Measurements from ENCODE around the gene NUDCD2. TPM values are rescaled to one million over a fixed set of nuclear protein-coding genes. Genes with fewer than 3 reads are reported as not detected.
"Not testable (repeated sequence)": the region's sequence is repeated elsewhere in the genome, so short reads cannot be mapped to it uniquely, and the experiment has no call there.

NUDCD2 gene
- total RNA-seq, 1 donor from 2014 or later, result 25.1 TPM

DNA sequence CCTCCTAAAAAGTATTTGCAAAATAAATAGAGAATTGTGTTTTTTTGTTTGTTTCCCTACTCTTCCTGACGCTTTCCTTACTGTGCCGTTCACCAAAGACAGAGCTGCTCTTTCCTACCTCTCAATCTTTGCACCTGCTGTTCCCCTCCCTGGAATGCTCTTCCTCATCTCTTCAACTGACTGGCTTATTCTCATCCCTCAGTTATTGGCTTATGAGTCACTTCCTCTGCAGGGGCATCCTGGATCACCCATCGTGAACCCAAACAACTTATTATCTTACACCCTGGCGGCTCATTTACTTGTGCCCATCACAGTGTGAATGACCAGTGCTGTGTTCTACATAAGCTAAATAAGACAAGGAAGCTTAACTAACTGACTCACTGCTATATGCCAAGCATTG is 58.6 kb downstream of the NUDCD2 start:
- peaks cover 54% of the 10 kb centered on the region for H3K27me3 Mint-ChIP-seq (ENCODE audit: unreplicated experiment)

DNA sequence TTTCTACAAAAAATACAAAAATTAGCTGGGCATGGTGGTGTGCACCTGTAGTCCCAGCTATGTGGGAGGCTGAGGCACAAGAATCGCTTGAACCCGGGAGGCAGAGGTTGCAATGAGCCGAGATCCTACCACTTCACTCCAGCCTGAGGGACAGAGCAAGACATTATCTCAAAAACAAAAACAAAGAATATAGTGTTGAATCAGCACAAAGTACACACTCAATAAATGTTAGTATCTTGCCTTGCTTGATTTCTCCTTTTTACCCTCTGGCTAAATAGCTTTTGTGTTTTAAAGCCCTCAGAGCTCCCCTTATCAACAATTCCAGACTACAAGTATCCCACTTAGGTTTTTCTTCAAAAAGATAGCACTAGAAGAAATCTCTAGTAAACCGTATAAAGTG is 60.0 kb downstream of the NUDCD2 start:
- Mint-ChIP-seq H3K9me3 (ENCODE audit: unreplicated experiment) (no peaks in the 10 kb centered on the region), H3K27me3 (ENCODE audit: unreplicated experiment) (peaks cover 50% of the 10 kb centered on the region), H3K4me1 (ENCODE audit: unreplicated experiment) (no peaks in the 10 kb centered on the region), H3K36me3 (ENCODE audit: unreplicated experiment) (no peaks in the 10 kb centered on the region), H3K27ac (ENCODE audit: unreplicated experiment) (no peak overlapping the region), H3K4me3 (ENCODE audit: unreplicated experiment) (no peak overlapping the region)
- no peak for DNase-seq (ENCODE audit: extremely low spot score, unreplicated experiment)
- TF ChIP-seq, protein P1, sequence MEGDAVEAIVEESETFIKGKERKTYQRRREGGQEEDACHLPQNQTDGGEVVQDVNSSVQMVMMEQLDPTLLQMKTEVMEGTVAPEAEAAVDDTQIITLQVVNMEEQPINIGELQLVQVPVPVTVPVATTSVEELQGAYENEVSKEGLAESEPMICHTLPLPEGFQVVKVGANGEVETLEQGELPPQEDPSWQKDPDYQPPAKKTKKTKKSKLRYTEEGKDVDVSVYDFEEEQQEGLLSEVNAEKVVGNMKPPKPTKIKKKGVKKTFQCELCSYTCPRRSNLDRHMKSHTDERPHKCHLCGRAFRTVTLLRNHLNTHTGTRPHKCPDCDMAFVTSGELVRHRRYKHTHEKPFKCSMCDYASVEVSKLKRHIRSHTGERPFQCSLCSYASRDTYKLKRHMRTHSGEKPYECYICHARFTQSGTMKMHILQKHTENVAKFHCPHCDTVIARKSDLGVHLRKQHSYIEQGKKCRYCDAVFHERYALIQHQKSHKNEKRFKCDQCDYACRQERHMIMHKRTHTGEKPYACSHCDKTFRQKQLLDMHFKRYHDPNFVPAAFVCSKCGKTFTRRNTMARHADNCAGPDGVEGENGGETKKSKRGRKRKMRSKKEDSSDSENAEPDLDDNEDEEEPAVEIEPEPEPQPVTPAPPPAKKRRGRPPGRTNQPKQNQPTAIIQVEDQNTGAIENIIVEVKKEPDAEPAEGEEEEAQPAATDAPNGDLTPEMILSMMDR (IDR thresholded peaks at IDR 0.05), result no peak

More for the DNA sequence above, 58.6 kb downstream of the NUDCD2 start:
- no peaks in the 10 kb centered on the region for H3K4me1 Mint-ChIP-seq (ENCODE audit: unreplicated experiment)
- no peak for DNase-seq (ENCODE audit: extremely low spot score, unreplicated experiment)
- no peak overlapping the region for H3K4me3 Mint-ChIP-seq (ENCODE audit: unreplicated experiment)
- H3K27ac Mint-ChIP-seq (ENCODE audit: unreplicated experiment), result no peak overlapping the region
- H3K36me3 Mint-ChIP-seq (ENCODE audit: unreplicated experiment), result no peaks in the 10 kb centered on the region
- TF ChIP-seq, protein P1 (IDR thresholded peaks at IDR 0.05), result no peak
- no peaks in the 10 kb centered on the region for H3K9me3 Mint-ChIP-seq (ENCODE audit: unreplicated experiment)

DNA sequence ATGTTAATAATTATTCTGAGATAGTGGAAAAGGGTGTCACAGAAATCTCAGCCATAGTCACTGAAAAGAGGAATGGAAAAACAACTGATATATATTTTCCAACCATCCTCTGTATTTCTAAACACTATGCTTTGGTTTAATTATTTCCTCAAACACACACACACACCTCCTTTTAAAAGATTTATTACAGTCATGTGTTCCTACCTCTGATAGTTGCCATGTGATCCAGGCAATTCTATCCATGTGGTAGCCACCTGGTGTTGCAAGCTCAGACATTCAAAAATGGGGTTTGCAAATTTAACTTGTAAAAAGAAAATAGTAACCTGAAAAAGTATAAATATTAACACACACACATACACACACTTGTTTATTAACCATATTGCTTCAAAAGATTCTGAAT is 62.5 kb downstream of the NUDCD2 start:
- Mint-ChIP-seq H3K4me3 (ENCODE audit: unreplicated experiment) (no peak overlapping the region), H3K27me3 (ENCODE audit: unreplicated experiment) (peaks cover 31% of the 10 kb centered on the region), H3K9me3 (ENCODE audit: unreplicated experiment) (no peaks in the 10 kb centered on the region), H3K27ac (ENCODE audit: unreplicated experiment) (no peak overlapping the region), H3K36me3 (ENCODE audit: unreplicated experiment) (no peaks in the 10 kb centered on the region), H3K4me1 (ENCODE audit: unreplicated experiment) (no peaks in the 10 kb centered on the region)
- no peak for DNase-seq (ENCODE audit: extremely low spot score, unreplicated experiment)
- TF ChIP-seq, protein P1 (IDR thresholded peaks at IDR 0.05), result no peak

DNA sequence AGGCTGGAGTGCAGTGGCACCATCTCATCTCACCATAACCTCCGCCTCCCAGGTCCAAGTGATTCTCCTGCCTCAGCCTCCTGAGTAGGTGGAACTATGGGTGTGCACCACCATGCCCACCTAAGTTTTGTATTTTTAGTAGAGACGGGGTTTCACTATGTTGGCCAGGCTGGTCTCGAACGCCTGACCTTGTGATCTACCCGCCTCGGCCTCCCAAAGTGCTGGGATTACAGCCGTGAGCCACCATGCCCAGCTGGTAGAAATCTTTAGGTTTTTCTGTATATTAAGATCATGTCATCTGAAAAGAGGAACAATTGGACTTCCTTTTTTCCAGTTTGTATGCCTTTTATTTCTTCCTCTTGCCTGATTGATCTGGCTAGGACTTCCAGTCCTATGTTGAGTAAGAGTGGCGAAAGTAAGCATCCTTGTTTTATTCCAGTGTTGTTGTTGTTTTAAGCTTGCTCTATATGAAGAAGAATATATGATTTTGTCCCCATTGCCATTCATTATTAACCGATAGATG is 63.0 kb downstream of the NUDCD2 start:
- peaks cover 27% of the 10 kb centered on the region for H3K27me3 Mint-ChIP-seq (ENCODE audit: unreplicated experiment)
- H3K27ac Mint-ChIP-seq (ENCODE audit: unreplicated experiment); DNase-seq (ENCODE audit: extremely low spot score, unreplicated experiment); H3K36me3 Mint-ChIP-seq (ENCODE audit: unreplicated experiment); H3K4me1 Mint-ChIP-seq (ENCODE audit: unreplicated experiment); H3K4me3 Mint-ChIP-seq (ENCODE audit: unreplicated experiment); H3K9me3 Mint-ChIP-seq (ENCODE audit: unreplicated experiment): not testable (repeated sequence)

Other genes starting within 250 kb of the NUDCD2 start
- 163 and 165 TPM in 2 replicates for gene CCNG1, start 22.5 kb downstream of the NUDCD2 start, total RNA-seq
- 4.5 and 5.5 TPM in 2 replicates for gene HMMR, start 530 bp upstream of the NUDCD2 start, total RNA-seq
- gene MAT2B, start 45.5 kb upstream of the NUDCD2 start, total RNA-seq, result 45.9 and 47.0 TPM in 2 replicates